ENCODE data around the gene ARID2.

The ARID2 gene

GRCh38 chr12:45762185-45763110 lies 32.9 kb downstream of the ARID2 start:
- DNase-seq (ENCODE audit: low read depth): peak; percentile 10

GRCh38 chr12:45763381-45763780 lies 33.9 kb downstream of the ARID2 start:
- no peak for DNase-seq (ENCODE audit: low read depth)

GRCh38 chr12:45768194-45768593 lies 38.7 kb downstream of the ARID2 start:
- DNase-seq (ENCODE audit: low read depth): no peak

- no peak for DNase-seq (ENCODE audit: low read depth)
Observed at GRCh38 chr12:45773747-45774146, 44.2 kb downstream of the ARID2 start.

- no peak for DNase-seq (ENCODE audit: low read depth)
Observed at GRCh38 chr12:45774508-45775162, 45.1 kb downstream of the ARID2 start.

GRCh38 chr12:45775465-45775864 lies 46.0 kb downstream of the ARID2 start:
- DNase-seq (ENCODE audit: low read depth): no peak

GRCh38 chr12:45775964-45776363 lies 46.5 kb downstream of the ARID2 start:
- DNase-seq (ENCODE audit: low read depth): no peak

GRCh38 chr12:45779936-45780335 lies 50.4 kb downstream of the ARID2 start:
- DNase-seq (ENCODE audit: low read depth): no peak

GRCh38 chr12:45781080-45781479 lies 51.6 kb downstream of the ARID2 start:
- DNase-seq (ENCODE audit: low read depth): no peak

GRCh38 chr12:45785315-45785714 lies 55.8 kb downstream of the ARID2 start:
- DNase-seq (ENCODE audit: low read depth): no peak

GRCh38 chr12:45789025-45789424 lies 59.5 kb downstream of the ARID2 start:
- peak; percentile 47 for DNase-seq (ENCODE audit: low read depth)

GRCh38 chr12:45794422-45794821 lies 64.9 kb downstream of the ARID2 start:
- DNase-seq (ENCODE audit: low read depth): no peak

GRCh38 chr12:45801625-45802024 lies 72.1 kb downstream of the ARID2 start:
- DNase-seq (ENCODE audit: low read depth): no peak

- no peak for DNase-seq (ENCODE audit: low read depth)
Observed at GRCh38 chr12:45803111-45803510, 73.6 kb downstream of the ARID2 start.

- DNase-seq (ENCODE audit: low read depth): no peak
Observed at GRCh38 chr12:45816652-45817051, 87.1 kb downstream of the ARID2 start.

- DNase-seq (ENCODE audit: low read depth): no peak
Observed at GRCh38 chr12:45827974-45828373, 98.5 kb downstream of the ARID2 start.

- DNase-seq (ENCODE audit: low read depth): no peak
Observed at GRCh38 chr12:45828402-45828801, 98.9 kb downstream of the ARID2 start.

GRCh38 chr12:45831590-45831989 lies 102.1 kb downstream of the ARID2 start:
- no peak for DNase-seq (ENCODE audit: low read depth)

- no peak for DNase-seq (ENCODE audit: low read depth)
Observed at GRCh38 chr12:45833401-45833800, 103.9 kb downstream of the ARID2 start.

GRCh38 chr12:45834809-45835208 lies 105.3 kb downstream of the ARID2 start:
- no peak for DNase-seq (ENCODE audit: low read depth)

GRCh38 chr12:45839917-45840316 lies 110.4 kb downstream of the ARID2 start:
- DNase-seq (ENCODE audit: low read depth): no peak

GRCh38 chr12:45849289-45849688 lies 119.8 kb downstream of the ARID2 start:
- DNase-seq (ENCODE audit: low read depth): no peak

- no peak for DNase-seq (ENCODE audit: low read depth)
Observed at GRCh38 chr12:45850302-45850701, 120.8 kb downstream of the ARID2 start.
